ENCODE data around the gene TMEM80. TPM values are rescaled to one million over a fixed set of nuclear protein-coding genes. Genes with fewer than 3 reads are reported as not detected.

The TMEM80 gene
- total and polyA plus RNA-seq, 2 of the 8 experiments (the other 6 are each of a cell fraction or from before 2014, with no cell fraction given), result 8.0 to 16.3 TPM

DNA sequence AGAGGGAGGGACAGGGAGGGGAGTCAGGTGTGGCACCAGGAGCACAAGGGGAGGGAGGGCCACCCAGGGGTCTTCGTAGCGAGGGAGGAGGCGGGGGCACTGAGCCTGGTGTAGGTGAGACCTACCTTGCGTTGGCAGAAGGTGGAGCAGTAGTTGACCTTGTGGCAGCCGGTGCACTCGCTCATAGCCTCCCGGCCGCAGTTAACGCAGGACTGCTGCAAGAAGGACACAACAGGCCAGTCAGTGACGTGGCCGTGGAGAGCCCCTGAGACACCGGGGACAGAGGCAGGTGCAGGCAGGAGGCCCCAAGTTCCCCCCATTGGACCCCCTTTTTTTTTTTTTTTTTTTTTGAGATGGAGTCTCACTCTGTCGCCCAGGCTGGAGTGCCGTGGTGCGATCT, 41.8 kb upstream of the TMEM80 start:
- Histone ChIP-seq H2AFZ (ENCODE audit: low read length) (no peak overlapping the region), H3K14ac (ENCODE audit: insufficient read length) (no peak overlapping the region), H2BK120ac (replicated peaks; ENCODE audit: low read depth, low read length) (no peak overlapping the region), H3K9ac (replicated peaks in 1 of 4; ENCODE audit: extremely low read depth in 1 of 4, low read depth in 3 of 4, low read length in 3 of 4) (no peak overlapping the region), H2AK5ac (ENCODE audit: low read depth, low read length) (no peak overlapping the region), H3K27ac (ENCODE audit: low read depth, low read length) (no peak overlapping the region), H3K23me2 (ENCODE audit: low read depth, low read length) (no peaks in the 10 kb centered on the region), H3K36me3 (ENCODE audit: control insufficient read depth in 2 of 4, insufficient read depth in 4 of 4, low read length in 3 of 4) (peaks cover 0 to 18% (median 6%) of the 10 kb centered on the region in 4 experiments; a peak in 6 of 8 replicates), H2BK5ac (ENCODE audit: low read depth, low read length) (no peak overlapping the region), H4K5ac (ENCODE audit: insufficient read length, low read depth, low read length) (no peak overlapping the region), H4K8ac (ENCODE audit: extremely low read depth, insufficient read depth, low read length) (0 out of 2 replicates have a peak overlapping the region, but pooled peaks have one; percentile 11), H3K79me1 (ENCODE audit: low read depth, low read length) (no peaks in the 10 kb centered on the region), H3K79me2 (ENCODE audit: control insufficient read depth in 1 of 2, insufficient read depth in 2 of 2, low read length in 2 of 2) (no peaks in the 10 kb centered on the region), H2BK12ac (ENCODE audit: low read depth, low read length) (no peak overlapping the region), H2BK15ac (ENCODE audit: low read length) (no peak overlapping the region), H2BK20ac (ENCODE audit: low read length) (no peak overlapping the region), H3K23ac (ENCODE audit: insufficient read length) (no peak overlapping the region), H3K56ac (replicated peaks; ENCODE audit: insufficient read length, low read depth, low read length) (no peak overlapping the region), H4K20me1 (replicated peaks in 1 of 2; ENCODE audit: control insufficient read depth in 1 of 2, insufficient read depth in 2 of 2, low read length in 2 of 2) (no peaks in the 10 kb centered on the region), H3K4me1 (replicated peaks in 1 of 4; ENCODE audit: control insufficient read depth in 3 of 4, insufficient read depth in 4 of 4, low read length in 3 of 4) (no peaks in the 10 kb centered on the region), H4K91ac (replicated peaks; ENCODE audit: insufficient read length, low read length) (no peak overlapping the region), H3K9me3 (ENCODE audit: insufficient read depth in 2 of 2, low read depth in 1 of 2, low read length in 1 of 2) (no peaks in the 10 kb centered on the region), H3K4me3 (ENCODE audit: extremely low read depth in 1 of 4, insufficient read depth in 2 of 4, low read depth in 3 of 4, low read length in 4 of 4) (no peak overlapping the region), H3K27me3 (replicated peaks in 1 of 4; ENCODE audit: control insufficient read depth in 3 of 4, extremely low read depth in 1 of 4, insufficient read depth in 3 of 4, low read length in 3 of 4) (no peaks in the 10 kb centered on the region), H3K4ac (replicated peaks; ENCODE audit: insufficient read length, low read depth, low read length) (no peak overlapping the region), H3K4me2 (ENCODE audit: insufficient read depth in 1 of 2, low read depth in 2 of 2, low read length in 2 of 2) (no peak overlapping the region), H3K18ac (ENCODE audit: extremely low read depth, low read length) (no peak overlapping the region)
- DNase-seq (ENCODE audit: low read depth in 1 of 2, low spot score in 2 of 2) (no peak), FAIRE-seq (no peak)
- ChIA-PET POLR2A (ENCODE audit: partially characterized antibody) (interaction anchor here (4.0 kb wide), 1 partner anchor 7 kb away, joined by 19 read pairs; no protein-coding TSS in a partner anchor), CTCF (ENCODE audit: partially characterized antibody) (interaction anchor here (0.8 to 1.9 kb wide), 3 partner anchors 21 to 73 kb away, joined by 3 to 5 read pairs (median 4); no protein-coding TSS in a partner anchor)
- 91% methylated on average over 12 of the region's 15 CpGs; no CpG with 5 or more reads in 1 of the 2 experiments for WGBS, 2 experiments (ENCODE audit: extremely low coverage in 1 of 2, insufficient coverage in 1 of 2, insufficient read length in 1 of 2, insufficient replicate concordance in 2 of 2, low coverage in 1 of 2, low lambda C conversion rate in 2 of 2, missing lambda C conversion rate in 1 of 2)
- TF ChIP-seq POU5F1 (IDR thresholded peaks at IDR 0.05; ENCODE audit: low read depth, low read length) (no peak), FOSL1 (IDR thresholded peaks at IDR 0.05; ENCODE audit: insufficient read depth, low read depth, low read length) (no peak), RNF2 (IDR thresholded peaks at IDR 0.05; ENCODE audit: borderline replicate concordance, low read depth, low read length, missing control alignments, poor library complexity, severe bottlenecking) (no peak), GABPA (IDR thresholded peaks at IDR 0.05; ENCODE audit: borderline replicate concordance, insufficient read depth, low read length) (no peak), YY1 (IDR thresholded peaks at IDR 0.05; ENCODE audit: low read depth, low read length) (no peak), POLR2AphosphoS5 (IDR thresholded peaks at IDR 0.05; ENCODE audit: low read depth, low read length) (no peak), NANOG (IDR thresholded peaks at IDR 0.05; ENCODE audit: insufficient read depth, low read depth, low read length, poor library complexity, severe bottlenecking) (no peak), HDAC2 (IDR thresholded peaks at IDR 0.05; ENCODE audit: borderline replicate concordance in 1 of 2, low read depth in 2 of 2, low read length in 2 of 2) (no peak), TAF7 (optimal IDR thresholded peaks at IDR 0.05; ENCODE audit: borderline replicate concordance, low read depth, low read length) (no peak), ZNF274 (IDR thresholded peaks at IDR 0.05; ENCODE audit: borderline replicate concordance, extremely low read depth, low read length) (no peak), SIRT6 (IDR thresholded peaks at IDR 0.05; ENCODE audit: low read length) (no peak), CHD2 (IDR thresholded peaks at IDR 0.05; ENCODE audit: low read length) (no peak), RAD21 (IDR thresholded peaks at IDR 0.05 in 1 of 2, conservative IDR thresholded peaks at IDR 0.05 in 1 of 2; ENCODE audit: low read depth in 2 of 2, low read length in 2 of 2) (no peak), CEBPB (IDR thresholded peaks at IDR 0.05; ENCODE audit: low read depth, low read length) (no peak)
